OCI-LY1 (cell line): ENCODE results near the gene BET1.

Experiments
- H2AFZ ChIP-seq: fragments of 200-600 bp; sonication (generic), shearing (Covaris generic); 2 replicates; pipeline ENCODE4 v1.6.0; 2014; ENCODE audit warnings: antibody characterized with exemption, mild to moderate bottlenecking, low read length
- H3F3A ChIP-seq: fragments of 200-600 bp; sonication (generic), shearing (Covaris generic); 2 replicates; pipeline ENCODE4 v1.6.0; 2014; ENCODE audit warnings: mild to moderate bottlenecking, antibody characterized with exemption, low read length, moderate library complexity; ENCODE audit not compliant: insufficient read depth
- H3K27ac ChIP-seq: fragments of 200-600 bp; sonication (generic); 2 replicates; pipeline ENCODE4 v1.5.1; 2014; ENCODE audit warnings: low read length, mixed run types, mild to moderate bottlenecking, low read depth; ENCODE audit not compliant: poor library complexity, severe bottlenecking
- H3K27me3 ChIP-seq: fragments of 200-600 bp; sonication (generic); 2 replicates; pipeline ENCODE4 v1.6.0; 2014; ENCODE audit warnings: antibody characterized with exemption, mild to moderate bottlenecking, low read length, moderate library complexity; ENCODE audit not compliant: insufficient read depth
- H3K36me3 ChIP-seq: fragments of 200-600 bp; sonication (generic); 2 replicates; pipeline ENCODE4 v1.6.1; 2014; ENCODE audit warnings: mild to moderate bottlenecking, antibody characterized with exemption, low read length, moderate library complexity, mixed read lengths; ENCODE audit not compliant: insufficient read depth
- H3K4me1 ChIP-seq: fragments of 200-600 bp; sonication (generic); 2 replicates; pipeline ENCODE4 v1.5.1; 2014; ENCODE audit warnings: mild to moderate bottlenecking, low read length, moderate library complexity; ENCODE audit not compliant: insufficient read depth, severe bottlenecking
- H3K4me2 ChIP-seq: fragments of 200-600 bp; sonication (generic), shearing (Covaris generic); 2 replicates; pipeline ENCODE4 v1.6.1; 2014; ENCODE audit warnings: low read length
- H3K4me3 ChIP-seq: fragments of 200-600 bp; sonication (generic); 2 replicates; pipeline ENCODE4 v1.5.1; 2014; ENCODE audit warnings: low read length, low read depth, mild to moderate bottlenecking, mixed read lengths; ENCODE audit not compliant: poor library complexity, severe bottlenecking
- H3K79me2 ChIP-seq: fragments of 200-600 bp; shearing (Covaris generic); 2 replicates; pipeline ENCODE4 v1.6.1; 2016; ENCODE audit warnings: mixed run types, low read length, mixed read lengths; ENCODE audit not compliant: insufficient read depth
- H3K9ac ChIP-seq: fragments of 200-600 bp; sonication (generic), shearing (Covaris generic); 2 replicates; pipeline ENCODE4 v1.6.1; 2014; ENCODE audit warnings: mild to moderate bottlenecking, low read length, mixed read lengths
- H3K9me2 ChIP-seq: fragments of 200-600 bp; sonication (generic), shearing (Covaris generic); 2 replicates; pipeline ENCODE4 v1.6.1; 2014; ENCODE audit warnings: low read depth, mild to moderate bottlenecking, low read length, mixed read lengths
- H3K9me3 ChIP-seq: fragments of 200-600 bp; shearing (Covaris generic); 2 replicates; pipeline ENCODE4 v1.6.1; 2014; ENCODE audit warnings: low read length, mixed read lengths
- H4K20me1 ChIP-seq: fragments of 200-600 bp; sonication (generic), shearing (Covaris generic); 2 replicates; pipeline ENCODE4 v1.6.0; 2016; ENCODE audit warnings: mild to moderate bottlenecking, low read length; ENCODE audit not compliant: insufficient read depth
- EZH2 ChIP-seq: fragments of 200-600 bp; sonication (generic), shearing (Covaris generic); IDR thresholded peaks from 2 replicates; pipeline ENCODE4 v1.8.0; 2017; ENCODE audit warnings: borderline replicate concordance, mixed run types, mild to moderate bottlenecking, antibody characterized with exemption, low read length, moderate library complexity, mixed read lengths
- TF ChIP-seq, protein P1 (sequence below): fragments of 200-600 bp; sonication (generic), shearing (Covaris generic); IDR thresholded peaks from 2 replicates; pipeline ENCODE4 v1.5.1; 2017; ENCODE audit warnings: mild to moderate bottlenecking, antibody characterized with exemption, low read length, moderate library complexity, mixed read lengths

BET1 gene

DNA sequence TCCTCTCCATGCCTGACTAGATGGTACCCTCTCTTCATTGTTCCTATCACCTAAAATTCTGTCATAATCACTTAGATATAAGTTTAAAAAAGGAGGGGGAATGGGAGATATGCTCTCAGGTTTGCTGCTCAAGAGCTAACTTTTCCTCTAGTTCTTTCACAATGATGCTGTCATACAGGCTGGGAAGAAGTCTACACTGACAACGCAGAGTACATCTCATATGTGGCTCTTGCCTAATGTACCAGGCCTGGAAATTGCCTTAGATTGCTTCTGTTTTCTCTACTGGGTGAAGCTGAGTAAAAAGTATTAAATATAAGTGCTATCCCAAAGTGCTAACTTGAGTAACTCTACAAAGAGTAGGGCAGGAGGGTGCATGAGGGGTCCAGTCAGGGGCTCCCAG, 43.8 kb upstream of the BET1 start:
- peaks cover 4% of the 10 kb centered on the region; the same call in 1 of the 2 replicates for H3F3A ChIP-seq
- H3K27me3 ChIP-seq, result no peaks in the 10 kb centered on the region
- TF ChIP-seq, protein P1, sequence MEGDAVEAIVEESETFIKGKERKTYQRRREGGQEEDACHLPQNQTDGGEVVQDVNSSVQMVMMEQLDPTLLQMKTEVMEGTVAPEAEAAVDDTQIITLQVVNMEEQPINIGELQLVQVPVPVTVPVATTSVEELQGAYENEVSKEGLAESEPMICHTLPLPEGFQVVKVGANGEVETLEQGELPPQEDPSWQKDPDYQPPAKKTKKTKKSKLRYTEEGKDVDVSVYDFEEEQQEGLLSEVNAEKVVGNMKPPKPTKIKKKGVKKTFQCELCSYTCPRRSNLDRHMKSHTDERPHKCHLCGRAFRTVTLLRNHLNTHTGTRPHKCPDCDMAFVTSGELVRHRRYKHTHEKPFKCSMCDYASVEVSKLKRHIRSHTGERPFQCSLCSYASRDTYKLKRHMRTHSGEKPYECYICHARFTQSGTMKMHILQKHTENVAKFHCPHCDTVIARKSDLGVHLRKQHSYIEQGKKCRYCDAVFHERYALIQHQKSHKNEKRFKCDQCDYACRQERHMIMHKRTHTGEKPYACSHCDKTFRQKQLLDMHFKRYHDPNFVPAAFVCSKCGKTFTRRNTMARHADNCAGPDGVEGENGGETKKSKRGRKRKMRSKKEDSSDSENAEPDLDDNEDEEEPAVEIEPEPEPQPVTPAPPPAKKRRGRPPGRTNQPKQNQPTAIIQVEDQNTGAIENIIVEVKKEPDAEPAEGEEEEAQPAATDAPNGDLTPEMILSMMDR, result no peak
- no peak for TF ChIP-seq EZH2
- H3K4me1 ChIP-seq, result peaks cover 97% of the 10 kb centered on the region
- H3K9me2 ChIP-seq, result no peaks in the 10 kb centered on the region
- no peaks in the 10 kb centered on the region for H3K36me3 ChIP-seq
- H4K20me1 ChIP-seq, result no peaks in the 10 kb centered on the region
- H3K4me3 ChIP-seq, result no peak overlapping the region
- peak overlapping the region; percentile 97 for H3K27ac ChIP-seq
- H3K4me2 ChIP-seq, result no peak overlapping the region; the same call in 1 of the 2 replicates
- H3K9ac ChIP-seq, result no peak overlapping the region; the same call in 1 of the 2 replicates
- H2AFZ ChIP-seq, result peak overlapping the region; percentile 28; the same call in 1 of the 2 replicates
- no peaks in the 10 kb centered on the region for H3K9me3 ChIP-seq
- H3K79me2 ChIP-seq, result no peaks in the 10 kb centered on the region

DNA sequence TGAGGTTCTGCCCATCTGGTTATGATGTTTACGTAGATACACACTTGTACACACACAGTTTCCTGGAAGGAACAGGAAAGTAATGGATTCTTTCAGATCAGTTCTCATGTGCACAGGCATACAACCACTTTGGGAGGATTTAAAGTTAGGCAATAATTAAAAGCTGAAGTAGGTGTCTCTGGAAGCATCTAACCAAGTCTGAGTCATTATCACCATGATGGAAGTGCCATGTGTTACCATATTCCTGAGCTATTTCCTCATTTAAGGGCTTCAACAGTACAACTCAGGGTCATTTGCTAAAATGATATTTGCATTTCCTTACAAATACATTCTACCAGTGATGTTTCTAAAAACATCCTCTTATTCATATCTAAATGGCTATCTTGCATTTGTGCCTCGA, 41.4 kb upstream of the BET1 start:
- no peak overlapping the region for H3K4me2 ChIP-seq
- no peaks in the 10 kb centered on the region for H3K27me3 ChIP-seq
- peaks cover 94% of the 10 kb centered on the region for H3K4me1 ChIP-seq
- TF ChIP-seq EZH2, result no peak
- TF ChIP-seq, protein P1, result no peak
- H2AFZ ChIP-seq, result no peak overlapping the region
- H4K20me1 ChIP-seq, result no peaks in the 10 kb centered on the region
- H3K9ac ChIP-seq, result no peak overlapping the region
- no peaks in the 10 kb centered on the region for H3K79me2 ChIP-seq
- no peaks in the 10 kb centered on the region for H3K36me3 ChIP-seq
- H3K9me2 ChIP-seq, result no peaks in the 10 kb centered on the region
- H3F3A ChIP-seq, result no peaks in the 10 kb centered on the region
- no peaks in the 10 kb centered on the region for H3K9me3 ChIP-seq
- peak overlapping the region; percentile 9 for H3K27ac ChIP-seq
- H3K4me3 ChIP-seq, result no peak overlapping the region

DNA sequence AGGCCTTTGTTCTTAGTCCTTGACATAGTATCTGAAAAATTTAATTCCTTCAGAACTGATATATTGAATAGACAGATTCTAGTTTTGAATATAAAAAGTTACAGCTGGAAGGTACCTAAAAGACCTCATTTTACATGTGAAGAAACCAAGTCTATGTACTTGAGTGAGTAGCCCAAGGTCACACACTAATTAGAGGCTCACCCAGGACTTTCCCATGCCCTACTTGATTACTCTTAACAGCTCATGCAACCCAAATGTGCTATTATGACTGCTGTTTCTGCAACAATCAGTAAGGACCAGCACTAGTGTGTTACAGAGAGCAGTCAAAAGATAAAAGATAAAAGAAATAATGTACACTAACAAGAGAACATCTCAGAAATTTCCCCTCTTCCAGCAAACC, 40.7 kb upstream of the BET1 start:
- no peak for TF ChIP-seq EZH2
- TF ChIP-seq, protein P1, result no peak
- Histone ChIP-seq H3K79me2 (no peaks in the 10 kb centered on the region), H4K20me1 (no peaks in the 10 kb centered on the region), H3K27ac (peak overlapping the region; percentile 18), H2AFZ (no peak overlapping the region), H3K4me2 (no peak overlapping the region), H3F3A (no peaks in the 10 kb centered on the region), H3K9ac (no peak overlapping the region), H3K9me3 (no peaks in the 10 kb centered on the region), H3K4me3 (no peak overlapping the region), H3K9me2 (no peaks in the 10 kb centered on the region), H3K27me3 (no peaks in the 10 kb centered on the region), H3K36me3 (no peaks in the 10 kb centered on the region), H3K4me1 (peaks cover 94% of the 10 kb centered on the region)
